WTC11 (cell line): Measurements from ENCODE around the gene PRR33. TPM values are rescaled to one million over a fixed set of nuclear protein-coding genes. Genes with fewer than 3 reads are reported as not detected.

Source experiments
- ATAC-seq: fragments of 200-7000 bp; cut with Tn5 transposase; 2 replicates; pipeline ENCODE4 v1.10.0; 2021; ENCODE audit warnings: mild to moderate bottlenecking, moderate library complexity
- CTCF ChIA-PET: fragments of 300-600 bp; sonication (Branson Sonifier 250); formaldehyde crosslinking; loops from one replicate; lab custom pipeline; 2021; ENCODE audit warnings: antibody characterized with exemption; lab: Charles Lee
- POLR2A ChIA-PET: fragments of 350-600 bp; sonication (Branson Sonifier 250); formaldehyde crosslinking; loops from one replicate; lab custom pipeline; 2021; ENCODE audit warnings: antibody characterized with exemption; lab: Charles Lee
- DNase-seq: peaks from one replicate; pipeline ENCODE4 v3.0.0; 2021; ENCODE audit warnings: low spot score
- H3K27ac Mint-ChIP-seq: 2 replicates; pipeline ENCODE4 v1.8.0; 2021; ENCODE audit warnings: mixed read lengths
- H3K27me3 Mint-ChIP-seq: 2 replicates; pipeline ENCODE4 v1.8.0; 2021; ENCODE audit warnings: low read depth, mild to moderate bottlenecking, moderate library complexity, mixed read lengths
- H3K36me3 Mint-ChIP-seq: 2 replicates; pipeline ENCODE4 v1.8.0; 2021; ENCODE audit warnings: mixed read lengths
- H3K4me1 Mint-ChIP-seq: 2 replicates; pipeline ENCODE4 v1.8.0; 2022; ENCODE audit warnings: mixed read lengths
- H3K4me3 Mint-ChIP-seq: 2 replicates; pipeline ENCODE4 v1.8.0; 2021; ENCODE audit warnings: mild to moderate bottlenecking, moderate library complexity, mixed read lengths
- H3K9me3 Mint-ChIP-seq: 2 replicates; pipeline ENCODE4 v1.8.0; 2021; ENCODE audit warnings: mixed read lengths
- CREM ChIP-seq: sonication (generic); formaldehyde crosslinking; IDR thresholded peaks from 2 replicates; pipeline ENCODE4 v1.8.1; 2022; ENCODE audit warnings: mild to moderate bottlenecking, missing genetic modification reagents, moderate library complexity
- ELF4 ChIP-seq: sonication (generic); formaldehyde crosslinking; IDR thresholded peaks from 2 replicates; pipeline ENCODE4 v1.8.1; 2022; ENCODE audit warnings: low read depth, mild to moderate bottlenecking, moderate library complexity, missing genetic modification reagents
- ESRRA ChIP-seq: sonication (generic); formaldehyde crosslinking; IDR thresholded peaks from 2 replicates; pipeline ENCODE4 v1.8.1; 2022; ENCODE audit warnings: mild to moderate bottlenecking, missing genetic modification reagents, borderline replicate concordance
- FOXK1 ChIP-seq: sonication (generic); formaldehyde crosslinking; IDR thresholded peaks from 2 replicates; pipeline ENCODE4 v1.8.0; 2022; ENCODE audit warnings: mild to moderate bottlenecking, moderate library complexity, missing genetic modification reagents
- GTF2I ChIP-seq: fragments of 250-450 bp; sonication (Bioruptor Pico); conservative IDR thresholded peaks from 2 replicates; pipeline ENCODE4 v1.4.0; 2021; ENCODE audit warnings: mild to moderate bottlenecking
- HMGA2 ChIP-seq: fragments of 250-450 bp; sonication (Bioruptor Pico); IDR thresholded peaks from 2 replicates; pipeline ENCODE4 v1.4.0; 2021; ENCODE audit warnings: mild to moderate bottlenecking, moderate library complexity
- IRF2 ChIP-seq: sonication (generic); formaldehyde crosslinking; IDR thresholded peaks from 2 replicates; pipeline ENCODE4 v1.8.0; 2022; ENCODE audit warnings: low read depth, missing genetic modification reagents, borderline replicate concordance
- TP53 ChIP-seq: sonication (generic); formaldehyde crosslinking; IDR thresholded peaks from 2 replicates; pipeline ENCODE4 v1.8.1; 2023; ENCODE audit warnings: mild to moderate bottlenecking, missing genetic modification reagents
- ZNF232 ChIP-seq: sonication (generic); formaldehyde crosslinking; IDR thresholded peaks from 2 replicates; pipeline ENCODE4 v1.8.0; 2022; ENCODE audit warnings: mild to moderate bottlenecking, missing genetic modification reagents
- ZNF423 ChIP-seq: fragments of 250-450 bp; sonication (Bioruptor Pico); IDR thresholded peaks from 2 replicates; pipeline ENCODE4 v2.1.2; 2022; ENCODE audit warnings: mild to moderate bottlenecking, moderate library complexity
- total RNA-seq: library from RNA; stranded (reverse); gene quantifications from 3 replicates; pipeline ENCODE4 v1.2.3, GENCODE V29; 2021
- TF ChIP-seq, protein P1 (sequence below): sonication (generic); formaldehyde crosslinking; IDR thresholded peaks from 2 replicates; pipeline ENCODE4 v1.8.1; 2023; ENCODE audit warnings: mild to moderate bottlenecking, missing genetic modification reagents, moderate library complexity
- TF ChIP-seq, protein P2 (sequence below): sonication (generic); formaldehyde crosslinking; IDR thresholded peaks from 2 replicates; pipeline ENCODE4 v1.8.1; 2022; ENCODE audit warnings: missing genetic modification reagents, borderline replicate concordance
- TF ChIP-seq, protein P3 (sequence below): sonication (generic); formaldehyde crosslinking; IDR thresholded peaks from 2 replicates; pipeline ENCODE4 v1.8.0; 2023; ENCODE audit warnings: mild to moderate bottlenecking, missing genetic modification reagents
- TF ChIP-seq, protein P4 (sequence below): fragments of 250-450 bp; sonication (Bioruptor Pico); conservative IDR thresholded peaks from 2 replicates; pipeline ENCODE4 v1.9.0; 2021; ENCODE audit warnings: mild to moderate bottlenecking
- TF ChIP-seq, protein P5 (sequence below): sonication (generic); formaldehyde crosslinking; IDR thresholded peaks from 2 replicates; pipeline ENCODE4 v1.8.0; 2022; ENCODE audit warnings: mild to moderate bottlenecking, missing genetic modification reagents
- TF ChIP-seq, protein P6 (sequence below): sonication (generic); formaldehyde crosslinking; IDR thresholded peaks from 2 replicates; pipeline ENCODE4 v1.8.1; 2023; ENCODE audit warnings: mild to moderate bottlenecking, missing genetic modification reagents
- TF ChIP-seq, protein P7 (sequence below): sonication (generic); formaldehyde crosslinking; IDR thresholded peaks from 2 replicates; pipeline ENCODE4 v1.8.1; 2023; ENCODE audit warnings: mild to moderate bottlenecking, moderate library complexity, missing genetic modification reagents
- TF ChIP-seq, protein P8 (sequence below): fragments of 250-450 bp; sonication (Bioruptor Pico); IDR thresholded peaks from 2 replicates; pipeline ENCODE4 v1.9.0; 2021; ENCODE audit warnings: mild to moderate bottlenecking

PRR33 gene
- total RNA-seq, 1 experiment from 2014 or later = not detected

DNA sequence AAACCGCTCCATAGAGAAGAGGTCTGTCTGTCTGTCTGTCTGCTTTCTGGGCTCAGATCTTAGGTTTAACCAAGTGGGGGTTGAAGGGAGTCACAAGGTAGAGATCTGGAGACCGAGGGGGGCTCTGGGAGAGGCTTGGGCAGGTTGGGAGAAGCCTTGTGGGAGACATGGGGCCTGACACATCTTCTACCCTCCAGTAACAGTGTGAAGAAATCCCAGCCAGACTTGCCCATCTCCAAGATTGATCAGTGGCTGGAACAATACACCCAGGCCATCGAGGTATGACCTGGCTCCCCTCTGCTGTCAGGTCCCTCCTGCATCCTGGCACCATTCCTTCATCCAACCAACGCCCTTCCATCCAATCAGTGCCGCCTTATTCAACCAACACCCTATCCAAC is 7.4 kb downstream of the PRR33 start (continued):
- TF ChIP-seq, protein P1, sequence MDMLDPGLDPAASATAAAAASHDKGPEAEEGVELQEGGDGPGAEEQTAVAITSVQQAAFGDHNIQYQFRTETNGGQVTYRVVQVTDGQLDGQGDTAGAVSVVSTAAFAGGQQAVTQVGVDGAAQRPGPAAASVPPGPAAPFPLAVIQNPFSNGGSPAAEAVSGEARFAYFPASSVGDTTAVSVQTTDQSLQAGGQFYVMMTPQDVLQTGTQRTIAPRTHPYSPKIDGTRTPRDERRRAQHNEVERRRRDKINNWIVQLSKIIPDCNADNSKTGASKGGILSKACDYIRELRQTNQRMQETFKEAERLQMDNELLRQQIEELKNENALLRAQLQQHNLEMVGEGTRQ (CRISPR knock-in tag) = no peak
- TF ChIP-seq, all 79 proteins: peak for 0

DNA sequence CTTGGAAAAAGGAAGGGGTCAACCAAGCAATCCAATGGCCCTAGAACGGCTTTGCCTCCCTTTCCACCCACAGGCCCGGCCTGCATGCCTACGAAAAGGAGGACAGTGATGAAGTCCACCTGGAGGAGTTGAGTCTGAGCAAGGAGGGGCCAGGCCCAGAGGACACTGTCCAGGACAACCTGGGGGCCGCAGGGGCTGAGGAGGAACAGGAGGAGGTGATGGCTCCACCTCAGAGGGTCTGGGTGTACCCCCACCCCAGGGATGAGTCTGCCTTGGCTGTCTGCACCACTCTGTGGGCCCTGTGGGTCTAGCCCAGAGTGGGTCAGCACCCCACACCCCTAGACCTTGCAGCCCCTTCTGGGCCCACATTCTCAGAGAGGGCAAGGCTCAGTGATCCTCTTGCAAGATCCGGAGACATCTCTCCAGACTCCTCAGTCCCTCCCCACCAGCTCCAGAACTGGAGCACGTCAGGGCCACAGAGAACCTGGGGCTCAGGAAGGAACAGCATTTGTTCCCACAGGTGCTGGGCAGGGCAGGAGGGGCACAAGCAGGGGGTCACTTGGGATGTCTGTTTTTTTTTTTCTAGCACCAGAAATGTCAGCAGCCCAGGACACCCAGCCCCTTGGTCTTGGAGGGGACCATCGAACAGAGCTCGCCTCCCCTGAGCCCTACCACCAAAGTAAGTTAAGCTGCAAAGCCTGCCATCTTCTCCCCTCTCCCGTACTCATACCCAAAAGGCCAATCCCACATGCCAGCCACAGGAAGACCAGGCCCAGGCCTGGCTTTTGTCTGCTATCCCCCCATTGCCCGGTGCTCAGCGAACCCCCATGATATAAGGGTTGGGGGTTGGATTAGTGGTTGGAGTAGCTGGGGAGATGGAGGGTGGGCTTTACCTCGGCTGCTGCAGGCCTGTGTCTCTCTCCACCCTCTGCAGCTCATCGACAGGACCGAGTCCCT is 8.1 kb downstream of the PRR33 start:
- ATAC-seq = no peak
- Mint-ChIP-seq H3K9me3 (no peaks in the 10 kb centered on the region), H3K4me3 (no peak overlapping the region), H3K4me1 (no peaks in the 10 kb centered on the region), H3K36me3 (no peaks in the 10 kb centered on the region), H3K27ac (no peak overlapping the region), H3K27me3 (no peaks in the 10 kb centered on the region; the same call in 1 of the 2 replicates)
- no peak for DNase-seq
- POLR2A ChIA-PET = interaction anchor here (1.0 kb wide), 1 partner anchor 85 kb away, joined by 3 read pairs; no protein-coding TSS in a partner anchor
- CTCF ChIA-PET = interaction anchor here (0.5 to 3.8 kb wide), 40 partner anchors 11 to 309 kb away, joined by 3 to 159 read pairs (median 10); partner anchors contain the start of genes H19, IGF2, LSP1 and MRPL23
- no peak for TF ChIP-seq TP53
- TF ChIP-seq, protein P2, sequence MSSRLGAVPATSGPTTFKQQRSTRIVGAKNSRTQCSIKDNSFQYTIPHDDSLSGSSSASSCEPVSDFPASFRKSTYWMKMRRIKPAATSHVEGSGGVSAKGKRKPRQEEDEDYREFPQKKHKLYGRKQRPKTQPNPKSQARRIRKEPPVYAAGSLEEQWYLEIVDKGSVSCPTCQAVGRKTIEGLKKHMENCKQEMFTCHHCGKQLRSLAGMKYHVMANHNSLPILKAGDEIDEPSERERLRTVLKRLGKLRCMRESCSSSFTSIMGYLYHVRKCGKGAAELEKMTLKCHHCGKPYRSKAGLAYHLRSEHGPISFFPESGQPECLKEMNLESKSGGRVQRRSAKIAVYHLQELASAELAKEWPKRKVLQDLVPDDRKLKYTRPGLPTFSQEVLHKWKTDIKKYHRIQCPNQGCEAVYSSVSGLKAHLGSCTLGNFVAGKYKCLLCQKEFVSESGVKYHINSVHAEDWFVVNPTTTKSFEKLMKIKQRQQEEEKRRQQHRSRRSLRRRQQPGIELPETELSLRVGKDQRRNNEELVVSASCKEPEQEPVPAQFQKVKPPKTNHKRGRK (CRISPR knock-in tag) = no peak
- TF ChIP-seq ZNF423 = no peak
- TF ChIP-seq, protein P3, sequence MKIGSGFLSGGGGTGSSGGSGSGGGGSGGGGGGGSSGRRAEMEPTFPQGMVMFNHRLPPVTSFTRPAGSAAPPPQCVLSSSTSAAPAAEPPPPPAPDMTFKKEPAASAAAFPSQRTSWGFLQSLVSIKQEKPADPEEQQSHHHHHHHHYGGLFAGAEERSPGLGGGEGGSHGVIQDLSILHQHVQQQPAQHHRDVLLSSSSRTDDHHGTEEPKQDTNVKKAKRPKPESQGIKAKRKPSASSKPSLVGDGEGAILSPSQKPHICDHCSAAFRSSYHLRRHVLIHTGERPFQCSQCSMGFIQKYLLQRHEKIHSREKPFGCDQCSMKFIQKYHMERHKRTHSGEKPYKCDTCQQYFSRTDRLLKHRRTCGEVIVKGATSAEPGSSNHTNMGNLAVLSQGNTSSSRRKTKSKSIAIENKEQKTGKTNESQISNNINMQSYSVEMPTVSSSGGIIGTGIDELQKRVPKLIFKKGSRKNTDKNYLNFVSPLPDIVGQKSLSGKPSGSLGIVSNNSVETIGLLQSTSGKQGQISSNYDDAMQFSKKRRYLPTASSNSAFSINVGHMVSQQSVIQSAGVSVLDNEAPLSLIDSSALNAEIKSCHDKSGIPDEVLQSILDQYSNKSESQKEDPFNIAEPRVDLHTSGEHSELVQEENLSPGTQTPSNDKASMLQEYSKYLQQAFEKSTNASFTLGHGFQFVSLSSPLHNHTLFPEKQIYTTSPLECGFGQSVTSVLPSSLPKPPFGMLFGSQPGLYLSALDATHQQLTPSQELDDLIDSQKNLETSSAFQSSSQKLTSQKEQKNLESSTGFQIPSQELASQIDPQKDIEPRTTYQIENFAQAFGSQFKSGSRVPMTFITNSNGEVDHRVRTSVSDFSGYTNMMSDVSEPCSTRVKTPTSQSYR (CRISPR knock-in tag) = no peak
- TF ChIP-seq, protein P4, sequence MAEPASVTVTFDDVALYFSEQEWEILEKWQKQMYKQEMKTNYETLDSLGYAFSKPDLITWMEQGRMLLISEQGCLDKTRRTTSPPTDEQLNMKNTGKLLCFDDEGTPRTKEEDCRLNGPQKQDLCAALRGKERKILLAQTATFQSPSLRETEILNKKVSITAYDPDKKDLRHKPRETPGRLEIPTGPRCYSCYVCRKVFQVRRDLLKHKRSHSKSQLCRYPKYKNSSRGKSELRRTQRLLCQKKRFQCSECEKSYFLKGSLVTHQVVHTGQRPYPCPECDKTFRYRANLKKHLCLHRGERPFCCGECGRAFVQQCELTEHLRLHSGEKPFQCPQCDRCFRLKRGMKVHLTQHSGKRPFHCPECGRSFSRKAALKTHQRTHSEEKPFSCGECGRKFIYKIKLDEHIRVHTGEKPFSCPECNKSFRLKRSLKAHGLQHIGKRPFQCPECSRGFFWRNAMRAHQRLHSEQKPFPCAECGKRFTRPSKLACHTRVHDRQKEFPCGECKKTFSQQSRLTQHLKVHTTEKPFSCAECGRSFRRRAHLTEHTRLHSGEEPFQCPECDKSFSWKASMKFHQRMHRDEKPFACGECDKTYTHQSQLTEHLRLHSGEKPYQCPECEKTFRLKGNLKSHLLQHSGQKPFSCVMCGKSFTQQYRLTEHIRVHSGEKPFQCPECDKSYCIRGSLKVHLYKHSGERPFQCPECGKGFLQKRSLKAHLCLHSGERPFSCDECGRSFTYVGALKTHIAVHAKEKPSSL = no peak
- TF ChIP-seq, protein P5, sequence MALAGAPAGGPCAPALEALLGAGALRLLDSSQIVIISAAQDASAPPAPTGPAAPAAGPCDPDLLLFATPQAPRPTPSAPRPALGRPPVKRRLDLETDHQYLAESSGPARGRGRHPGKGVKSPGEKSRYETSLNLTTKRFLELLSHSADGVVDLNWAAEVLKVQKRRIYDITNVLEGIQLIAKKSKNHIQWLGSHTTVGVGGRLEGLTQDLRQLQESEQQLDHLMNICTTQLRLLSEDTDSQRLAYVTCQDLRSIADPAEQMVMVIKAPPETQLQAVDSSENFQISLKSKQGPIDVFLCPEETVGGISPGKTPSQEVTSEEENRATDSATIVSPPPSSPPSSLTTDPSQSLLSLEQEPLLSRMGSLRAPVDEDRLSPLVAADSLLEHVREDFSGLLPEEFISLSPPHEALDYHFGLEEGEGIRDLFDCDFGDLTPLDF = no peak
- TF ChIP-seq, protein P6, sequence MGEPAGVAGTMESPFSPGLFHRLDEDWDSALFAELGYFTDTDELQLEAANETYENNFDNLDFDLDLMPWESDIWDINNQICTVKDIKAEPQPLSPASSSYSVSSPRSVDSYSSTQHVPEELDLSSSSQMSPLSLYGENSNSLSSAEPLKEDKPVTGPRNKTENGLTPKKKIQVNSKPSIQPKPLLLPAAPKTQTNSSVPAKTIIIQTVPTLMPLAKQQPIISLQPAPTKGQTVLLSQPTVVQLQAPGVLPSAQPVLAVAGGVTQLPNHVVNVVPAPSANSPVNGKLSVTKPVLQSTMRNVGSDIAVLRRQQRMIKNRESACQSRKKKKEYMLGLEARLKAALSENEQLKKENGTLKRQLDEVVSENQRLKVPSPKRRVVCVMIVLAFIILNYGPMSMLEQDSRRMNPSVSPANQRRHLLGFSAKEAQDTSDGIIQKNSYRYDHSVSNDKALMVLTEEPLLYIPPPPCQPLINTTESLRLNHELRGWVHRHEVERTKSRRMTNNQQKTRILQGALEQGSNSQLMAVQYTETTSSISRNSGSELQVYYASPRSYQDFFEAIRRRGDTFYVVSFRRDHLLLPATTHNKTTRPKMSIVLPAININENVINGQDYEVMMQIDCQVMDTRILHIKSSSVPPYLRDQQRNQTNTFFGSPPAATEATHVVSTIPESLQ (CRISPR knock-in tag) = no peak
- TF ChIP-seq ESRRA (CRISPR knock-in tag) = no peak
- TF ChIP-seq, protein P7, sequence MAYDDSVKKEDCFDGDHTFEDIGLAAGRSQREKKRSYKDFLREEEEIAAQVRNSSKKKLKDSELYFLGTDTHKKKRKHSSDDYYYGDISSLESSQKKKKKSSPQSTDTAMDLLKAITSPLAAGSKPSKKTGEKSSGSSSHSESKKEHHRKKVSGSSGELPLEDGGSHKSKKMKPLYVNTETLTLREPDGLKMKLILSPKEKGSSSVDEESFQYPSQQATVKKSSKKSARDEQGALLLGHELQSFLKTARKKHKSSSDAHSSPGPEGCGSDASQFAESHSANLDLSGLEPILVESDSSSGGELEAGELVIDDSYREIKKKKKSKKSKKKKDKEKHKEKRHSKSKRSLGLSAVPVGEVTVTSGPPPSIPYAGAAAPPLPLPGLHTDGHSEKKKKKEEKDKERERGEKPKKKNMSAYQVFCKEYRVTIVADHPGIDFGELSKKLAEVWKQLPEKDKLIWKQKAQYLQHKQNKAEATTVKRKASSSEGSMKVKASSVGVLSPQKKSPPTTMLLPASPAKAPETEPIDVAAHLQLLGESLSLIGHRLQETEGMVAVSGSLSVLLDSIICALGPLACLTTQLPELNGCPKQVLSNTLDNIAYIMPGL (CRISPR knock-in tag) = no peak
- no peak for TF ChIP-seq CREM (CRISPR knock-in tag)
- no peak for TF ChIP-seq ZNF232 (CRISPR knock-in tag)
- no peak for TF ChIP-seq FOXK1 (CRISPR knock-in tag)
- TF ChIP-seq ELF4 (CRISPR knock-in tag) = no peak
- TF ChIP-seq HMGA2 (CRISPR knock-in tag) = no peak
- TF ChIP-seq, protein P8, sequence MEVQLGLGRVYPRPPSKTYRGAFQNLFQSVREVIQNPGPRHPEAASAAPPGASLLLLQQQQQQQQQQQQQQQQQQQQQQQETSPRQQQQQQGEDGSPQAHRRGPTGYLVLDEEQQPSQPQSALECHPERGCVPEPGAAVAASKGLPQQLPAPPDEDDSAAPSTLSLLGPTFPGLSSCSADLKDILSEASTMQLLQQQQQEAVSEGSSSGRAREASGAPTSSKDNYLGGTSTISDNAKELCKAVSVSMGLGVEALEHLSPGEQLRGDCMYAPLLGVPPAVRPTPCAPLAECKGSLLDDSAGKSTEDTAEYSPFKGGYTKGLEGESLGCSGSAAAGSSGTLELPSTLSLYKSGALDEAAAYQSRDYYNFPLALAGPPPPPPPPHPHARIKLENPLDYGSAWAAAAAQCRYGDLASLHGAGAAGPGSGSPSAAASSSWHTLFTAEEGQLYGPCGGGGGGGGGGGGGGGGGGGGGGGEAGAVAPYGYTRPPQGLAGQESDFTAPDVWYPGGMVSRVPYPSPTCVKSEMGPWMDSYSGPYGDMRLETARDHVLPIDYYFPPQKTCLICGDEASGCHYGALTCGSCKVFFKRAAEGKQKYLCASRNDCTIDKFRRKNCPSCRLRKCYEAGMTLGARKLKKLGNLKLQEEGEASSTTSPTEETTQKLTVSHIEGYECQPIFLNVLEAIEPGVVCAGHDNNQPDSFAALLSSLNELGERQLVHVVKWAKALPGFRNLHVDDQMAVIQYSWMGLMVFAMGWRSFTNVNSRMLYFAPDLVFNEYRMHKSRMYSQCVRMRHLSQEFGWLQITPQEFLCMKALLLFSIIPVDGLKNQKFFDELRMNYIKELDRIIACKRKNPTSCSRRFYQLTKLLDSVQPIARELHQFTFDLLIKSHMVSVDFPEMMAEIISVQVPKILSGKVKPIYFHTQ (CRISPR knock-in tag) = no peak
- TF ChIP-seq IRF2 (CRISPR knock-in tag) = no peak
- no peak for TF ChIP-seq GTF2I (CRISPR knock-in tag)
